Astrocyte of the spinal cord (primary cell): Measurements from ENCODE around the gene CDKN2AIPNL.
A peak's percentile ranks its signal among the peaks of the same experiment; 100 is the strongest.
"Not testable (repeated sequence)": the region's sequence is repeated elsewhere in the genome, so short reads cannot be mapped to it uniquely, and the experiment has no call there.

Experiments used
- DNase-seq: peaks from one replicate; pipeline ENCODE4 v3.0.0; 2011; ENCODE audit warnings: low read depth, low spot score
- H3K4me3 ChIP-seq: 2 replicates; pipeline ENCODE4 v1.5.1; 2011; ENCODE audit warnings: low read depth, mild to moderate bottlenecking, low read length, moderate library complexity
- in situ Hi-C: cut with HindIII; loops from 2 replicates; pipeline ENCODE4 v1.10.0; 2017; ENCODE audit warnings: low sequenced_read_pairs
- TF ChIP-seq, protein P1 (sequence below): IDR thresholded peaks from 2 replicates; pipeline ENCODE4 v1.5.1; 2012; ENCODE audit warnings: low read depth, mild to moderate bottlenecking, low read length, inconsistent platforms

The CDKN2AIPNL gene

GRCh38 chr5:134396274-134396673 lies 15.4 kb downstream of the CDKN2AIPNL start:
- in situ Hi-C loops, result no loop called here
- TF ChIP-seq, protein P1, sequence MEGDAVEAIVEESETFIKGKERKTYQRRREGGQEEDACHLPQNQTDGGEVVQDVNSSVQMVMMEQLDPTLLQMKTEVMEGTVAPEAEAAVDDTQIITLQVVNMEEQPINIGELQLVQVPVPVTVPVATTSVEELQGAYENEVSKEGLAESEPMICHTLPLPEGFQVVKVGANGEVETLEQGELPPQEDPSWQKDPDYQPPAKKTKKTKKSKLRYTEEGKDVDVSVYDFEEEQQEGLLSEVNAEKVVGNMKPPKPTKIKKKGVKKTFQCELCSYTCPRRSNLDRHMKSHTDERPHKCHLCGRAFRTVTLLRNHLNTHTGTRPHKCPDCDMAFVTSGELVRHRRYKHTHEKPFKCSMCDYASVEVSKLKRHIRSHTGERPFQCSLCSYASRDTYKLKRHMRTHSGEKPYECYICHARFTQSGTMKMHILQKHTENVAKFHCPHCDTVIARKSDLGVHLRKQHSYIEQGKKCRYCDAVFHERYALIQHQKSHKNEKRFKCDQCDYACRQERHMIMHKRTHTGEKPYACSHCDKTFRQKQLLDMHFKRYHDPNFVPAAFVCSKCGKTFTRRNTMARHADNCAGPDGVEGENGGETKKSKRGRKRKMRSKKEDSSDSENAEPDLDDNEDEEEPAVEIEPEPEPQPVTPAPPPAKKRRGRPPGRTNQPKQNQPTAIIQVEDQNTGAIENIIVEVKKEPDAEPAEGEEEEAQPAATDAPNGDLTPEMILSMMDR, result no peak
- no peak overlapping the region for H3K4me3 ChIP-seq
- DNase-seq, result no peak

DNA sequence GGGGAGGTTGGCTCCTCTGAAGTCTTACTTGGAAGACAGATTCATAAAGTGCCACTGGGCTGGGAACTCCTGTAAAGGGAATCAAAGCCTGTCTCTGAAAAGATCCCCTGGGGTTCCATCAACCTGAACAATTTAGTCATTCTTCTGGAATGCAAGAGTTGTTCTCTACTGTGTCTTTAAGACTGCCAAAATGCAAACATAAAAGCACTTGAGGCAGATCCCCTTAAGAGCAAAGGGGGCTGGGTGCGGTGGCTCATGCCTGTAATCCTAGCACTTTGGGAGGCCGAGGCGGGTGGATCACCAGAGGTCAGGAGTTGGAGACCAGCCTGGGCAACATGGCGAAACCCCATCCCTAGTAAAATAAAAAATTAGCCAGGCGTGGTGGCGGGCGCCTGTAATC lies 16.7 kb downstream of the CDKN2AIPNL start:
- in situ Hi-C loops, result no loop called here

GRCh38 chr5:134392301-134392700 lies 19.4 kb downstream of the CDKN2AIPNL start:
- in situ Hi-C loops, result no loop called here
- peak; percentile 13 for DNase-seq
- no peak overlapping the region for H3K4me3 ChIP-seq
- TF ChIP-seq, protein P1, result no peak

More for the DNA sequence above, 16.7 kb downstream of the CDKN2AIPNL start:
- TF ChIP-seq, protein P1, result no peak
- DNase-seq, result peak; percentile 38
- no peak overlapping the region for H3K4me3 ChIP-seq

- in situ Hi-C loops, result no loop called here
- TF ChIP-seq, protein P1, result no peak
- H3K4me3 ChIP-seq, result no peak overlapping the region
- no peak for DNase-seq
Measured at GRCh38 chr5:134387443-134387842, 24.2 kb downstream of the CDKN2AIPNL start.

DNA sequence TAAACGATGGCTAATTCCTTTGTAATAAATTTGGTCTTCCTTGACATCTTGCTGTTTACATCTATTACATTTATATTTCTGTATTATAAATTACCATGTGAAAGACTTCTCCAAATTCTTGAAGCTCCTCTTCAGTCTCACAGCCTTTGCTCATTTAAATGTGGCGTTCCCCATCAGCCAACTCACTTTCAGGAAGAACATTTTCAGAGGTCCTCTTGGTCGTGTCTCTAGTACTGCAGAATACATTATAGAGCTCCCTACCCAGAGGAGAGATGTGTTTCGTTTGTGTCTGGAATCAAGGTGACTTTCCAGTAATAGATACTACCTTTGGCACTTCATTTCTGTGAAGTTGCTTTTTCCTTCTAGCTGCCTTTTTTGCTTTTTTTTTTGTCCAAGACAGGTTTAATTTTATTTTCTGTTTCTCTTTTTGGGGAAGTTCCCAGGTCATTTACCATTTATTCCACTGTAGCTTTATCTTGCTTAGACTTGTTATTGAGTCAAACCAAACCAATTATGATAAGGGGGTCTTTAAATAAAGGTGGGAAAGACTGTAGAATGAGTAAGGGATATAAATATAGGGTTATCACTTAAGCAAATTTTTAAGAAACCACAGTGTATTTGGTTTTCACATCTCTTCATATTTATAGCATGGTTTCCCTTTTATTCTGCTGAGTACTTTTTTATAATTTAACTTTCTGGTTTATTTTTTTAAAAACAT lies 27.5 kb downstream of the CDKN2AIPNL start:
- DNase-seq, result no peak
- H3K4me3 ChIP-seq, result no peak overlapping the region
- TF ChIP-seq, protein P1, result no peak
- in situ Hi-C loops, result no loop called here

DNA sequence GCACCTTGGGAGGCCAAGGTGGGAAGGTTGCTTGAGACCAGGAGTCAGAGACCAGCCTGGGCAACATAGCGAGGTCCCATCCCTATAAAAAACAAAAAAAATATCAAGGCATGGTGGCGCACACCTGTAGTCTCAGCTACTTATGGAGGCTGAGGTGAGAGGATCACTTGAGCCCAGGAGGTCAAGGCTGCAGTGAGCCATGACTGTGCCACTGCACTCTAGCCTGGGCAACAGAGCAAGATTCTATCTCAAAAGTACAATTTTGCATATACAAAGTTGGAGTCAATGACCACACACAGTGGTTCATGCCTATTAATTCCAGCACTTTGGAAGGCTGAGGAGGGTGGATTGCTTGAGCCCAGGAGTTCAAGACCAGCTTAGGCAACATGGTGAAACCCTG lies 29.5 kb downstream of the CDKN2AIPNL start:
- DNase-seq, H3K4me3 ChIP-seq, in situ Hi-C loops: not testable (repeated sequence)

DNA sequence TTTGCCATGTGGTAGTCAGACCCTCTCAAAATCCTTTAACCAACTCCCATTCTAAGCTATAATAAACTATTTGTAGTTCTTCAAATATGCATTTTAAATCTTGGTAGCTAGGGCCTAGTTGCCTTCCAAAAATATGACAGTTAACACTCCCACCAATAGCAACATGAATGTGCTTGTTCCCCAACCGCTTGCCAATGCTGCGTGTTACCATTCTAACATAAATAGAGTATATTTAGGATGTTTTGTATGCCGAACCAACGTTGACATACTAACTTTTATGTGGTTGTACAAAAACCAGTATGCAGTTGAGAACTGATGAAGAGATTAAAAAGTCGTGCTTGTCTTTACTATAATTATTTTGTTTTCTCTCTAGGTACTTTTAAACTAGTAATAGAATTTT lies 31.3 kb downstream of the CDKN2AIPNL start:
- in situ Hi-C loops, result no loop called here
- DNase-seq, result no peak
- no peak overlapping the region for H3K4me3 ChIP-seq
- TF ChIP-seq, protein P1, result no peak
